Raji (cell line): ENCODE measurements around the gene GNB1L.

Source experiments
- POLR2A ChIP-seq: IDR thresholded peaks from 2 replicates; pipeline ENCODE4 v1.6.1; 2011; ENCODE audit warnings: low read depth, low read length, control low read depth; ENCODE audit not compliant: insufficient read depth

The GNB1L gene

GRCh38 chr22:19840059-19840458 is 14.6 kb downstream of the GNB1L start:
- no peak for TF ChIP-seq POLR2A

GRCh38 chr22:19837915-19838314 is 16.8 kb downstream of the GNB1L start:
- TF ChIP-seq POLR2A = no peak

GRCh38 chr22:19836512-19836911 is 18.2 kb downstream of the GNB1L start:
- TF ChIP-seq POLR2A = no peak

- TF ChIP-seq POLR2A = no peak
Measured at GRCh38 chr22:19834599-19834998, 20.1 kb downstream of the GNB1L start.

- no peak for TF ChIP-seq POLR2A
Measured at GRCh38 chr22:19832476-19833108, 22.1 kb downstream of the GNB1L start.

GRCh38 chr22:19831016-19831415 is 23.7 kb downstream of the GNB1L start:
- no peak for TF ChIP-seq POLR2A

GRCh38 chr22:19828035-19828401 is 26.7 kb downstream of the GNB1L start:
- no peak for TF ChIP-seq POLR2A

GRCh38 chr22:19827341-19828034 is 27.2 kb downstream of the GNB1L start:
- no peak for TF ChIP-seq POLR2A

- no peak for TF ChIP-seq POLR2A
Measured at GRCh38 chr22:19826619-19826950, 28.1 kb downstream of the GNB1L start.

GRCh38 chr22:19825904-19826618 is 28.6 kb downstream of the GNB1L start:
- TF ChIP-seq POLR2A = no peak

- no peak for TF ChIP-seq POLR2A
Measured at GRCh38 chr22:19824926-19825339, 29.7 kb downstream of the GNB1L start.

GRCh38 chr22:19824212-19824925 is 30.3 kb downstream of the GNB1L start:
- TF ChIP-seq POLR2A = no peak

GRCh38 chr22:19823902-19824211 is 30.8 kb downstream of the GNB1L start:
- no peak for TF ChIP-seq POLR2A

GRCh38 chr22:19823191-19823901 is 31.3 kb downstream of the GNB1L start:
- no peak for TF ChIP-seq POLR2A
